GM10266 (cell line): ENCODE measurements around the gene KCNK3.

Experiments used
- DNase-seq: peaks from one replicate; pipeline ENCODE4 v3.0.0; 2012; ENCODE audit errors: extremely low spot score
- CTCF ChIP-seq: IDR thresholded peaks from 2 replicates; pipeline ENCODE4 v1.5.1; 2012; ENCODE audit warnings: mild to moderate bottlenecking, low read depth; ENCODE audit not compliant: control insufficient read depth, insufficient read depth; ENCODE audit errors: missing control alignments

Gene KCNK3

GRCh38 chr2:26668856-26669750 lies 23.4 kb upstream of the KCNK3 start:
- TF ChIP-seq CTCF = no peak
- DNase-seq = no peak

GRCh38 chr2:26670171-26670570 lies 22.4 kb upstream of the KCNK3 start:
- TF ChIP-seq CTCF = no peak
- DNase-seq = no peak

DNA sequence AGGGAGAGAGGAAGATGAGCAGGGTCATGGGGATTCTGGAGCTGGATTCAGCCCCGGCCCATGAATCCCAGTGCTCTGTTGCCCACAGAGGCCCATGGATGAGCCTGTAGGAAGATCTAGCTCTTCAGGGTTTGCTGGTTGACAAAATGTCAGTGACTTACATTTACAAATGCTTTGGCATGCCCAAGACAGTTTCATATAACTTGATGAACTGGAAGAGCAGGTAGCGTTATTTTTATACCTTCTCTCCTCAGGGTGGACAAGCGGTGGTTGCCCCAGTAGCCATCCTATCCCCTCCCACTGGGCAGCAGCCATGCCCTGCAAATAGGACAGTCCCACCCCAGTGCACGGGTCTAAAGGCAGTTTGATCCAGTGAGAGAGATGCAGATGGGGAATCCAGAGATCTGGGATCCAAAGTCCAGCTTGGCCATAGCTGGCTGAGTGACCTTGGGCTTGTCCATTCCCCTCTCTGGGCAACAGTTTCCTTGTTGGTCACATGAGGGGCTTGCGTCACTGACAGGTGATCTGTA lies 21.5 kb upstream of the KCNK3 start:
- no peak for TF ChIP-seq CTCF
- DNase-seq = no peak

GRCh38 chr2:26671691-26672090 lies 20.8 kb upstream of the KCNK3 start:
- TF ChIP-seq CTCF = no peak
- no peak for DNase-seq

- no peak for DNase-seq
- TF ChIP-seq CTCF = no peak
Observed at GRCh38 chr2:26672112-26672817, 20.3 kb upstream of the KCNK3 start.

DNA sequence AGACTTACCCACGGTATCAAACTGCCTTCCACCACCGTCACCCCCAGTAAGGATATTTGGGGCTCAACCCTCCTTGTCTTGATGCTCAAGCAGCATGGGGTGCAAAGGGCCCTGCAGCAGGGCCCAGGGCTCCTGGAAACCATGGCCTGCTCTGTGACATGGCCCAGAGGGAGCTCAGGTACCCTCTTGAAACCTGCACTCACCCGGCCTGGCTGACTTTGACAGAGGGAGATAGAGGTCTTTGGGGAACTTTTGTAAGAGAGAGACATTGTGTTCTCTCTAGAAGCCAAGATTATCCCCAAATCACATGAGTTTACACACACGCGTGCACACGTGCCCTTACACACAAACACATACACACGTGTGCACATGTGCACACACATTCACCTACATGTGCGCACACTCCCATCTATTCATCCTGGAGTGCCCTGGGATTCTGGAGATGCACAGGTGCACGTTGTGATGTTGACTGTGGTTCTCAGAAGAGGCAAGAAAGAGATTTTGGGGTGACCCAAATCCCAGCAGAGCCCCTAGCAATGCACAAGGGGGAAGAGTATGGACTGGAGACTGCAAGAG lies 19.6 kb upstream of the KCNK3 start:
- no peak for TF ChIP-seq CTCF
- DNase-seq = no peak
